NT2/D1 (cell line): ENCODE measurements around the gene GADD45GIP1.

Experiments used
- SUZ12 ChIP-seq: IDR thresholded peaks from 2 replicates; pipeline ENCODE4 v1.6.1; 2011; ENCODE audit not compliant: insufficient read length, insufficient read depth; ENCODE audit errors: extremely low read depth
- YY1 ChIP-seq: IDR thresholded peaks from 2 replicates; pipeline ENCODE4 v1.6.1; 2011; ENCODE audit not compliant: insufficient read length, insufficient read depth
- ZNF274 ChIP-seq: IDR thresholded peaks from 2 replicates; pipeline ENCODE4 v1.6.1; 2011; ENCODE audit warnings: mild to moderate bottlenecking, low read depth, low read length

DNA sequence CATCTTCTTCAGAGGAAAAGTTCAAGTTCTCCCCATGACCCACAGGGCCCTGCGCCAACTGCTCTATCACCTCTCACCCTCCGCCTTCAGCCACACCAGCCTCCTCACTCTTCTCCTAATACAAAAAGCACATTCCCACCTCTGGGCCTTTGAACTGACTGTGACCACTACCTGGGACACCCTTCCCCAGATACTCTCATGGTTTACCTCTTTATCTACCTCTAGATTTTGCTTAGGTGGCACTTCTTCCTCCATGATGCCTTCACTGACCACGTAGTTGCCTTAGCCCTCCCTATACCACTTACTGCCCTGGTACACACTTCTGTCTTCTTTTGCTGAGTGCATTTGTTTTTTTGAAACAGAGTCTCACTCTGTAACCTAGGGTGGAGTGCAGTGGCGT, 34.1 kb downstream of the GADD45GIP1 start:
- TF ChIP-seq SUZ12, result no peak
- no peak for TF ChIP-seq ZNF274
- TF ChIP-seq YY1, result no peak
